HUES6 (cell line): Measurements from ENCODE around the gene FARSB.

ENCODE experiments used
- H3K27ac ChIP-seq: 2 replicates; pipeline ENCODE4 v1.7.0; 2013; ENCODE audit warnings: low read depth, mild to moderate bottlenecking, low read length, inconsistent platforms
- H3K27me3 ChIP-seq: 2 replicates; pipeline ENCODE4 v1.6.1; 2013; ENCODE audit warnings: low read length; ENCODE audit not compliant: control insufficient read depth, insufficient read depth
- H3K36me3 ChIP-seq: 2 replicates; pipeline ENCODE4 v1.6.1; 2013; ENCODE audit warnings: low read length; ENCODE audit not compliant: control insufficient read depth, insufficient read depth
- H3K4me1 ChIP-seq: 2 replicates; pipeline ENCODE4 v1.6.1; 2013; ENCODE audit warnings: low read length; ENCODE audit not compliant: control insufficient read depth, insufficient read depth
- H3K4me3 ChIP-seq: 2 replicates; pipeline ENCODE4 v1.5.1; 2013; ENCODE audit warnings: low read depth, low read length
- H3K9ac ChIP-seq: one replicate; pipeline ENCODE4 v1.6.1; 2013; ENCODE audit warnings: mild to moderate bottlenecking, low read length
- H3K9me3 ChIP-seq: 2 replicates; pipeline ENCODE4 v1.6.1; 2013; ENCODE audit warnings: low read depth, low read length; ENCODE audit not compliant: control insufficient read depth, insufficient read depth

Gene FARSB

GRCh38 chr2:222561151-222561550 lies 94.7 kb downstream of the FARSB start:
- Histone ChIP-seq H3K9ac (no peak overlapping the region), H3K9me3 (no peaks in the 10 kb centered on the region), H3K4me1 (peaks cover 2% of the 10 kb centered on the region; the same call in 1 of the 2 replicates), H3K4me3 (no peak overlapping the region), H3K27me3 (no peaks in the 10 kb centered on the region), H3K36me3 (0 out of 2 replicates have a peak, but pooled peaks cover 3% of the 10 kb centered on the region), H3K27ac (no peak overlapping the region)

- Histone ChIP-seq H3K27me3 (0 out of 2 replicates have a peak, but pooled peaks cover 3% of the 10 kb centered on the region), H3K9me3 (no peaks in the 10 kb centered on the region), H3K27ac (no peak overlapping the region), H3K9ac (no peak overlapping the region), H3K4me3 (no peak overlapping the region), H3K36me3 (no peaks in the 10 kb centered on the region), H3K4me1 (no peaks in the 10 kb centered on the region)
Observed at GRCh38 chr2:222554517-222554916, 101.4 kb downstream of the FARSB start.

- H3K4me1 ChIP-seq = peaks cover 12% of the 10 kb centered on the region
- H3K9me3 ChIP-seq = no peaks in the 10 kb centered on the region
- H3K9ac ChIP-seq = no peak overlapping the region
- no peaks in the 10 kb centered on the region for H3K36me3 ChIP-seq
- H3K27ac ChIP-seq = no peak overlapping the region
- no peak overlapping the region for H3K4me3 ChIP-seq
- H3K27me3 ChIP-seq = no peaks in the 10 kb centered on the region
Observed at GRCh38 chr2:222548992-222549391, 106.9 kb downstream of the FARSB start.

GRCh38 chr2:222547083-222547482 lies 108.8 kb downstream of the FARSB start:
- no peak overlapping the region for H3K9ac ChIP-seq
- no peaks in the 10 kb centered on the region for H3K36me3 ChIP-seq
- no peaks in the 10 kb centered on the region for H3K9me3 ChIP-seq
- H3K27me3 ChIP-seq = no peaks in the 10 kb centered on the region
- no peak overlapping the region for H3K4me3 ChIP-seq
- no peak overlapping the region for H3K27ac ChIP-seq
- peaks cover 12% of the 10 kb centered on the region for H3K4me1 ChIP-seq

- Histone ChIP-seq H3K36me3 (no peaks in the 10 kb centered on the region), H3K4me3 (no peak overlapping the region), H3K27me3 (no peaks in the 10 kb centered on the region), H3K9me3 (no peaks in the 10 kb centered on the region), H3K9ac (no peak overlapping the region), H3K27ac (no peak overlapping the region), H3K4me1 (peaks cover 12% of the 10 kb centered on the region)
Observed at GRCh38 chr2:222545823-222546795, 109.8 kb downstream of the FARSB start.

DNA sequence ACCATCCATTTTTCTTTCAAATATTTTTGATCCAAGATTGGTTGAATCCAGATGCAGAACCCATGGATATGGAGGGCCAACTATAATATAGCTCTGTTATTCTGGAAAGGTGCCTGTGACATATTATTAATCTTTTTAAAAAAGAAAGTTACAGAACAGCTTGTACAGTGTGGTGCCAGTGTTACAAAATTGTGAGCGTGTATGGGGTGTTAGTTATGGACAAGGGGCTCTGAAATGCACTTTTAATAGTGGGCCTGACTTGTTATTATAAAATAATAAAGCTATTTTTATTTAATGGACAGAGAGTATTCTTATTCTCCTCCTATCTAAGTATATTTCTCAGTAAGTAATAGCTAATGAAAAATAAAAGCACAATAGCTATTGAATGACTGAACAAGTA lies 111.2 kb downstream of the FARSB start:
- peaks cover 12% of the 10 kb centered on the region for H3K4me1 ChIP-seq
- H3K27me3 ChIP-seq = no peaks in the 10 kb centered on the region
- H3K36me3 ChIP-seq = no peaks in the 10 kb centered on the region
- no peak overlapping the region for H3K27ac ChIP-seq
- no peak overlapping the region for H3K9ac ChIP-seq
- H3K9me3 ChIP-seq = no peaks in the 10 kb centered on the region
- no peak overlapping the region for H3K4me3 ChIP-seq

GRCh38 chr2:222538535-222538934 lies 117.4 kb downstream of the FARSB start:
- H3K27me3 ChIP-seq = no peaks in the 10 kb centered on the region
- no peak overlapping the region for H3K4me3 ChIP-seq
- no peaks in the 10 kb centered on the region; the same call in 1 of the 2 replicates for H3K4me1 ChIP-seq
- H3K9ac ChIP-seq = no peak overlapping the region
- no peaks in the 10 kb centered on the region for H3K36me3 ChIP-seq
- H3K27ac ChIP-seq = no peak overlapping the region
- peaks cover 5% of the 10 kb centered on the region; the same call in 1 of the 2 replicates for H3K9me3 ChIP-seq

DNA sequence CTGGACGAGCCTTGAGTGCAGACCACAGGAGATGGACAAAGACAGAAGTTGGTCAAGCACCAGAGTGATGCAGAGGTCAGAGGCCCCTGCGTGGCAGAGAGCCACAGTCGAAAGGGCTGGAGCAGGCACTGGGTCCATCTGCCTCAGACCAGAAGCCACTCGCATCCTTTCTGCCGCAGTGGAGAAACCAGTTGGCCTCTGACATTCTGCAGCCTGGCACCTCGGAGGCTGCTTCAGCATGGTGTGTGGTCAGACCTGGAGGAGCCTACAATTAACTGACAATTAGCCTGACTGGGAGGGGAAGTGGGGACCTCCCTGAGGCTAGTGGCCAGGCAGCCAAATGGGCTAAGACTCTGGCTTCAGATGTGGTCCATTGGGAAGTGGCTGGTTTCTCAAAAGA lies 120.4 kb downstream of the FARSB start:
- H3K27me3 ChIP-seq = no peaks in the 10 kb centered on the region
- H3K27ac ChIP-seq = no peak overlapping the region
- H3K4me3 ChIP-seq = no peak overlapping the region
- no peak overlapping the region for H3K9ac ChIP-seq
- H3K9me3 ChIP-seq = peaks cover 5% of the 10 kb centered on the region; the same call in 1 of the 2 replicates
- no peaks in the 10 kb centered on the region; the same call in 1 of the 2 replicates for H3K4me1 ChIP-seq
- no peaks in the 10 kb centered on the region for H3K36me3 ChIP-seq

DNA sequence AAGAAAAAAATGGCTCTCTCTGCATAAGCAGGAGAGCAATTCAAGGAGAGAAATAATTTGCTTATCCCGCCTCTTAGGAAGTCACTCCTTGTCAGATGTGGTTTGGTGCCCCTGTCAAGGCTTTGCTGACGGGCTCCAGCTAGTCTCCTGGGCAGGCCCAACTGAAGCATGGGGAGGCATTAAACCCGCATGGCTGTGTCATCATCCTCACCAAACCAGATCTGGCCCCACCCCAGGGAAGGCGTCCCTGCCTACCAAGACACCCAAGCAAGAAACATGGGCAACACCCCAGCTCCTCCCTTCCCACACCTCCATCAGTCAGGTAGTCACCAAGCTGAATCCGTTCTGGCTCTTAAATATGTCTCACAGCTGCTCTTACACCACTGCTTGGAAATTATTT lies 123.6 kb downstream of the FARSB start:
- Histone ChIP-seq H3K27ac (no peak overlapping the region), H3K4me1 (no peaks in the 10 kb centered on the region; the same call in 1 of the 2 replicates), H3K36me3 (no peaks in the 10 kb centered on the region), H3K9me3 (no peaks in the 10 kb centered on the region), H3K27me3 (no peaks in the 10 kb centered on the region), H3K9ac (no peak overlapping the region), H3K4me3 (no peak overlapping the region)

- Histone ChIP-seq H3K4me1 (no peaks in the 10 kb centered on the region), H3K27ac (no peak overlapping the region), H3K9ac (no peak overlapping the region), H3K27me3 (no peaks in the 10 kb centered on the region), H3K9me3 (no peaks in the 10 kb centered on the region), H3K36me3 (no peaks in the 10 kb centered on the region), H3K4me3 (no peak overlapping the region)
Observed at GRCh38 chr2:222526480-222527277, 129.2 kb downstream of the FARSB start.

DNA sequence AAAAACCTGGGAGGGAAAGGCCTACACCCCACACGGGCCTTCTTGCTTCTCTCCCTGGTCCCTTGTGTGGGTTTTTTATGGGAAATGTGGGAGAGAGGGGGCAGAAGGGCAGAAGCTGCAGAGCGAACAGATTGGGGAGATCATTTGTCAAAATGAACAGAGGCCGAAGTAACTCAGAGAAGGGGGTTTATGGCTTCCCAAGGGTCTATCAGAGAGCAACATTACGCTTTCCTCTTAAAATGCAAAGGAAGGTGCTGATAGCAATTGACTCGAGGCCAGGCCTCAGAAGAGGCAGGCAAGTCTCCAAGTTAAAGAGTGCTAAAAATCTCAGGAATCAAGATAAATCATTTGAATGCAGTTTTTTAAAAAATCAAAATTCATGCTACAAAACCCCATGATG lies 130.1 kb downstream of the FARSB start:
- Histone ChIP-seq H3K4me1 (no peaks in the 10 kb centered on the region), H3K9ac (no peak overlapping the region), H3K9me3 (no peaks in the 10 kb centered on the region), H3K27me3 (no peaks in the 10 kb centered on the region), H3K27ac (no peak overlapping the region), H3K36me3 (no peaks in the 10 kb centered on the region), H3K4me3 (no peak overlapping the region)
